Measurements from ENCODE around the gene ALKBH7.

- TF ChIP-seq CTCF (IDR thresholded peaks at IDR 0.05) (no peak), POLR2A (IDR thresholded peaks at IDR 0.05) (no peak), EP300 (IDR thresholded peaks at IDR 0.05) (no peak)
Measured at GRCh38 chr19:6421075-6422014, 48.8 kb downstream of the ALKBH7 start.
